NCI-H1930 (cell line): ENCODE results near the gene PRKG1.

Source experiments
- DNase-seq, 2 experiments: peaks; one replicate each; lab custom pipeline; 2025; lab: John Stamatoyannopoulos, UW

Gene PRKG1

GRCh38 chr10:52318136-52318701, 1243.9 kb downstream of the PRKG1 start:
- no peak for DNase-seq

GRCh38 chr10:52318822-52319464, 1244.7 kb downstream of the PRKG1 start:
- no peak for DNase-seq

DNA sequence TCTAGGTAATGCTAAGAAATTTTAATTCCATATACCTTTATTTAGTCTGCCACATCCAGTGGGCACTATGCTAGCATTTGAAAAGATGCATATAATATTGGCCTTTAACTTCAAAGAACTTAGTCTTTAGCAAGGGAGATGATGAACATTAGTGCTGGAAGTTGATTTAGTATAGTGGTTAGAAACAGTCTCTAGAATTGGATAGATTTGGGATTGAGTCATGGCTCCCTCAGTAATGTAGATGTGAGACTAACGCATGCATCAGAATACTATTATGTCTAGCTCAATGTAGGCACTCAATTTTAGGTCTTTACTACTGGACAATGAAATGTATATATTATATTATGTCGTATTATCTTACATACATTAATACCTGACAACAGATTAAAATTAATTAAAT, 1245.6 kb downstream of the PRKG1 start:
- DNase-seq: no peak

GRCh38 chr10:52322323-52322722, 1248.0 kb downstream of the PRKG1 start:
- no peak for DNase-seq

- DNase-seq: no peak
Observed at GRCh38 chr10:52322936-52323335, 1248.6 kb downstream of the PRKG1 start.

DNA sequence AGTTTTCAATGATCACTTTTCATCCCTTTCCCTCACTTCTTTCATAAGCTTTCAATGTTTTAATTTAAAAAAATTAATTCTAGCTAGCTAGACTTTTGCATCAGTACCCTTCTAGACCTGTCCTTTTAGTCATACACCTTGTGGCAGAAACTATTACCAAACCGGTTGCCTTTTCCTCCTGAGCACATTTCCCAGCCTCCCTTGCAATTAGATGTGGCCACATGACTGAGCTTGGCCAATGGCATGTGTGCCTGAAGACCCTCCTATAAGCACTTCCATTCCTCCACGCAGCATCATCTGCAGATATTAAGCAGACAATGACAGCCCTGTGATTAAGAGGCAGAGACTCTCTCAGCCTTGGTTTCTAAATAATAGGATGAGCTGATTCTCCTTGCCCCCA, 1252.1 kb downstream of the PRKG1 start:
- no peak for DNase-seq

GRCh38 chr10:52331638-52332364, 1257.5 kb downstream of the PRKG1 start:
- no peak for DNase-seq

DNA sequence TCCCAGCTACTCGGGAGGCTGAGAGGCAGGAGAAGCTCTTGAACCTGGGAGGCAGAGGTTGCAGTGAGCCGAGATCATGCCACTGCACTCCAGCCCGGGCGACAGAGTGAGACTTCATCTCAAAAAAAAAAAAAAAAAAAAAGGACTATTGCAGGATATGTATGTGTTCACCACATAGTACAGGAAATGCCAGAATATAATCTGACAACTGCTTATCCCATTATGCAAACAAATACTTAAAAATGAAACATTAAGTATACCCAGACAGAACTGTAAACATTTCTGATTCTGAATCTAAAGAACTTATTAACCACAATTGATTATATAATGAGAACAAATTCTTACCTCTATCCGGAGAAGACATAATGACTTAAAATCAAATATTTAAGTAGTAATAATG, 1258.5 kb downstream of the PRKG1 start:
- DNase-seq: no peak

DNA sequence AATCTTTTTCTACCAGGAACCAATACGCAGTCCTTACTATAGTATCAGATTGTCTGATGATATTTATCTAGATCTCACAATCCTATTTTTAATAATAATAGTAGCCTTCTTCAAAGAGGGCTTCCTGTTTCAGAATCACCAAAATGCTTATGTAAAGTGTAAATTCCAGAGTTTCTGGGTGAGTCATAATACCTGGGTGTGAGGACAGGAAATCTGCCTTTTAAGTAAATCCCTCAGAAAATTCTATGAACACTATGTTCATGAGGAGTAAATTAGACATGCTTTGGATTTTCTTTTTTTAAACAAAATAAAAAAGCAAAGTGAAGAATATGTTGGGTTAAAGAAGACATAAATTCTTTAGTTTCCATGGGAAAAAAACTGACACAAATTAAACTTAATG, 1260.3 kb downstream of the PRKG1 start:
- no peak for DNase-seq

- DNase-seq: no peak
Observed at GRCh38 chr10:52335665-52336064, 1261.4 kb downstream of the PRKG1 start.

GRCh38 chr10:52337225-52337624, 1262.9 kb downstream of the PRKG1 start:
- no peak for DNase-seq

DNA sequence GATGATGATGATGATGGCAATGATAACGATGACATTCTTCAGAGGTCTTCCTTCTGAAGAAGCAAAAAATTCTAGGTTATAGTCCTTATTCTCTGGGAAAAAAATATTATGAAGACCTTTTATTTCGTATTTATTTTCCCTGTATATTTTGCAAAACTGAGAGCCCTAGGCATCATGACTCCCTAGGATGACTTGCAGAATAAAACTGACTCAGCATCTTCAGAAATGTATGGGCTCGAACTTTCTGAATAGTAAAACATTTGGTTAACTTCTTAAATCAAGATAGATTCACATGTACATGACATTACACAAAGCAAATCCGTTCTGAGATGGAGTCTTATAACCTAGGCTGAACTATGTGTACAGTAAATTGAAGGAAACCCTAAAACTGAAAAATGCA, 1269.2 kb downstream of the PRKG1 start:
- DNase-seq: no peak

DNA sequence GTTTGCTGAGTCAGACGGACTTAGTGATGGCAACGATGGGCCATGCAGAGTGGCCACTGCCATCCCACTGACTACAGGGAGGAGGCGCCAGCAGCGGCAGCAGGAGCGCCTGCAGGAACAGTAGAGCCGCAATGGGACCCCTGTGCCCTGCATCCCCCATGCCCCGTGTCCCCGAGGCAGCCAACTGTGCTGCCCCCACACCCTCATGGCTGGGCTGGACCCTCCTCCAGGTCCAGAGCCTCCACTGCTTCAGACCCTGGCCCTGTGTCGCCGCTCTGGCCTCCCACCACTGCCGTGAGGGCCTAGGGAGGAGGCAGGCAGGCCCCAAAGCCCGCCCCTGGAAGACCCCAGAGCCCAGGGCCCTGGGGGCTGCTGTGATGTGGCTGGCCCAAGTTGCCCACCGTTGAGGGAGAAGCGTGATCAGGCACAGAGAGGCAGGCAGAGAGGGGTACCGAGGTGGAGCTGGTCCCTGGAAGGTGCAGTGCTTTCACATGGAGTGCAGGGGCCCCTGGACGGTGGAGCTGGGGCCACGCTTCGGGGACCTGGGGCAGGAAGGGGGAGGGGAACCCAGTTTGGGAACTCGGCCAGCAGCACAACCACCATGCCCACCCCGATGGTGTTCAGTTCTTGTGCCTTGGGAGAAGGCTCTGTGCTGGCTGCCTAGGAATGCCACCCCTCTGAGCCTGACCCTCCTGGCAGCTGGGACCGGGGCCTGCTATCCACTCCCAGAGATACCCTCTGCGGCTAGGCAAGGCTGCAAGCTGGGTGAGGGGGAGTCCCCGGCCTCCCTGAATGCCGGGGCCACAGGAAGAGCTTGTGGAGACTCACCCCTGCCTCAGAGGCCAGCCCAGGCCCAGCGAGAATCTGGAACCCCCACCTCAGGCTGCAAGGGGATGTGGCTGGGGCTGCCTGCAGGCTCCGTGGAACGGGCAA, 1272.4 kb downstream of the PRKG1 start:
- DNase-seq: no peak

GRCh38 chr10:52347327-52347667, 1273.0 kb downstream of the PRKG1 start:
- no peak for DNase-seq
